Type B pancreatic cell (in vitro differentiated cells): Measurements from ENCODE around the gene PPP1R26. TPM values are rescaled to one million over a fixed set of nuclear protein-coding genes. Genes with fewer than 3 reads are reported as not detected.

Source experiments
- DNase-seq: peaks from one replicate; pipeline ENCODE4 v3.0.0; 2021; ENCODE audit warnings: mixed read lengths; ENCODE audit not compliant: unreplicated experiment; ENCODE audit errors: extremely low spot score
- H3K27ac Mint-ChIP-seq: 2 replicates; pipeline ENCODE4 v1.8.0; 2021; ENCODE audit warnings: mild to moderate bottlenecking, mixed read lengths
- H3K27me3 Mint-ChIP-seq: 2 replicates; pipeline ENCODE4 v1.8.0; 2021; ENCODE audit warnings: mixed read lengths
- H3K36me3 Mint-ChIP-seq: 2 replicates; pipeline ENCODE4 v1.8.0; 2021; ENCODE audit warnings: mixed read lengths
- H3K4me1 Mint-ChIP-seq: one replicate; pipeline ENCODE4 v1.8.0; 2021; ENCODE audit warnings: mixed read lengths; ENCODE audit not compliant: unreplicated experiment
- H3K4me3 Mint-ChIP-seq: 2 replicates; pipeline ENCODE4 v1.8.0; 2021; ENCODE audit warnings: mild to moderate bottlenecking, mixed read lengths
- H3K9me3 Mint-ChIP-seq: 2 replicates; pipeline ENCODE4 v1.8.0; 2021; ENCODE audit warnings: mixed read lengths
- total RNA-seq: library from RNA; stranded (reverse); gene quantifications from 2 replicates; pipeline ENCODE4 v1.2.1, GENCODE V29; 2021; ENCODE audit warnings: low replicate concordance
- TF ChIP-seq, protein P1 (sequence below): fragments of 200-600 bp; sonication (generic); conservative IDR thresholded peaks from 2 replicates; pipeline ENCODE4 v1.5.0; 2021; ENCODE audit warnings: antibody characterized with exemption, mild to moderate bottlenecking

The PPP1R26 gene
- total RNA-seq, 1 donor from 2014 or later = 24.2 TPM

DNA sequence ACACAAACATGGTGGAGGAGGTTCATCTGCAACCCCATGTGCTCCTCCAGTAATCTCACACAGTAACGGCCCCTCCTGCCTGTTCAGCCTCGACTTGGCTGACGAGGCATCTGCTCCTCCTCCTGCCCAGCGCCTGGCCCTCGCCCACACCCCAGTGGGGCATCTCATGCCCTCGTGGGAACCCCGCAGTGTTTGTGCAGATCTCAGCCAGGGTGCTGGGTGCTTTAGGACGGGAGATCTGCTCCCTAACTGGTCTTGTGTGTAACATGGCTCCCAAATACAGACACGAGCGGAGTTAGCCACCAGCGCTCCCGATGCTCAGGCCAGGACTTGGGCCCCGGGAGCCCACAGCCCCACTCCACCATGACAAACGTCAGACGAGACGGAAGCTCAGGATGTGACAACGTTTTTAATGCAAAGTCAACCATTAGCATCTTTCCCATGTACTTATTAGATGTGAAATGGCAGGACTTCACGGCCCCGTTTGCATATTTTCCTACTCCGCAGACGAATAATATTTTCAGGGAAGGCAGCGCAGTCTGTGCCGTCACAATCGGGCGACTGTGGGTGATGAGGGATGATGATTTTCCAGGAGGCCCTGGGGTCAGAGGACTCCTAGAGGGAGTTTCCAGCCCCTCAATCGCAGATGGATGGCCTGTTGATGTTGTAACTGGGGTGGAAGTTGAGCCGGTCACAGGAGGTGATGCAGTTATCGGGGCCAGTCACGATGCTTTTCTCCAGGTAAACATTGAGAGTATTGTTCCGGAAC lies 15.4 kb downstream of the PPP1R26 start:
- TF ChIP-seq, protein P1, sequence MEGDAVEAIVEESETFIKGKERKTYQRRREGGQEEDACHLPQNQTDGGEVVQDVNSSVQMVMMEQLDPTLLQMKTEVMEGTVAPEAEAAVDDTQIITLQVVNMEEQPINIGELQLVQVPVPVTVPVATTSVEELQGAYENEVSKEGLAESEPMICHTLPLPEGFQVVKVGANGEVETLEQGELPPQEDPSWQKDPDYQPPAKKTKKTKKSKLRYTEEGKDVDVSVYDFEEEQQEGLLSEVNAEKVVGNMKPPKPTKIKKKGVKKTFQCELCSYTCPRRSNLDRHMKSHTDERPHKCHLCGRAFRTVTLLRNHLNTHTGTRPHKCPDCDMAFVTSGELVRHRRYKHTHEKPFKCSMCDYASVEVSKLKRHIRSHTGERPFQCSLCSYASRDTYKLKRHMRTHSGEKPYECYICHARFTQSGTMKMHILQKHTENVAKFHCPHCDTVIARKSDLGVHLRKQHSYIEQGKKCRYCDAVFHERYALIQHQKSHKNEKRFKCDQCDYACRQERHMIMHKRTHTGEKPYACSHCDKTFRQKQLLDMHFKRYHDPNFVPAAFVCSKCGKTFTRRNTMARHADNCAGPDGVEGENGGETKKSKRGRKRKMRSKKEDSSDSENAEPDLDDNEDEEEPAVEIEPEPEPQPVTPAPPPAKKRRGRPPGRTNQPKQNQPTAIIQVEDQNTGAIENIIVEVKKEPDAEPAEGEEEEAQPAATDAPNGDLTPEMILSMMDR = no peak
- Mint-ChIP-seq H3K27me3 (no peaks in the 10 kb centered on the region), H3K9me3 (no peaks in the 10 kb centered on the region), H3K27ac (no peak overlapping the region), H3K4me1 (peaks cover 4% of the 10 kb centered on the region), H3K36me3 (no peaks in the 10 kb centered on the region), H3K4me3 (no peak overlapping the region)
- no peak for DNase-seq

GRCh38 chr9:135498381-135499126 lies 19.0 kb downstream of the PPP1R26 start:
- peak overlapping the region; percentile 79 for H3K27ac Mint-ChIP-seq
- TF ChIP-seq, protein P1 = no peak
- H3K9me3 Mint-ChIP-seq = no peaks in the 10 kb centered on the region
- H3K4me3 Mint-ChIP-seq = peak overlapping the region; percentile 89
- no peak for DNase-seq
- no peaks in the 10 kb centered on the region for H3K36me3 Mint-ChIP-seq
- peaks cover 10% of the 10 kb centered on the region for H3K4me1 Mint-ChIP-seq
- H3K27me3 Mint-ChIP-seq = no peaks in the 10 kb centered on the region

DNA sequence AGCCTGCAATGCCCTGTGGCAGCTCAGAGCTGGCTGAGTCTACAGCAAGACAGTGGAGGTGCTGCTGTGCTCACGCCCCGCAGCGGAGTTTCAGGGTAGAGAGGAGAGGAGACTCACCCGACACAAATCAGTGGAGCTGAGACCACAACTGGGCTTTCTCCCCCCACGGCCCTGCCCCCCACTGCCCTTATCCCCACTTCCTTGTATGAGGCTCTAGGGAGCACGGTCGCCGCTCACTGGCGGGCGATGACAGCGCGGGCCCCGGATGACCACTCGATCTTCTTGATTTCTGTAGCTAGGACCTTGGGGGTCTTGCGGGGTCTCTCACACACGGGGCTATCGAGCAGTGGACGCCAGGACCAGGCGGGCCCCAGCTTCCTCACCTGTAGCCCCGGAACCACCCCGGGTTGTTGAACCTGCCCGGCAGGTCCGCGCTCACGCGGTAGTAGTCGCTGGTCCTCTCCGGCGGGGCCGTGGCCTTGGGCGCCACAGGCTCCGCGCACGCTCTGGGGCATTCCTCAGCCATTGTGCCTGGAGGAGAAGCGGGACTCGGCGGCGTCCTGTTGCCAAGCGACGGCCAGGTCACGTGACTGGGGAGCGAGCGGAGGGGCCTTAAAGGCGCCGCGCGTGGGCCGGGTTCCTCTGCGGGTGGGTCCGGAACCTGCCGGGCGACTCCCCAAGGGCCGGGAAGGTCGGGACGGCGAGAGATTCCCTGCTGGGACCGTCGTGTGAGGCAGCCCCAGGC lies 19.9 kb downstream of the PPP1R26 start:
- DNase-seq = peak; percentile 96
- Mint-ChIP-seq H3K9me3 (no peaks in the 10 kb centered on the region), H3K27ac (peak overlapping the region; percentile 79), H3K27me3 (no peaks in the 10 kb centered on the region), H3K36me3 (no peaks in the 10 kb centered on the region), H3K4me1 (peaks cover 10% of the 10 kb centered on the region), H3K4me3 (peak overlapping the region; percentile 89)
- TF ChIP-seq, protein P1 = no peak

- peak overlapping the region; percentile 45 for H3K27ac Mint-ChIP-seq
- no peaks in the 10 kb centered on the region for H3K36me3 Mint-ChIP-seq
- H3K4me3 Mint-ChIP-seq = peak overlapping the region; percentile 89
- H3K27me3 Mint-ChIP-seq = no peaks in the 10 kb centered on the region
- peaks cover 13% of the 10 kb centered on the region for H3K4me1 Mint-ChIP-seq
- no peak for DNase-seq
- H3K9me3 Mint-ChIP-seq = no peaks in the 10 kb centered on the region
- TF ChIP-seq, protein P1 = no peak
These were observed 20.5 kb downstream of the PPP1R26 start for GRCh38 chr9:135500071-135500524.

DNA sequence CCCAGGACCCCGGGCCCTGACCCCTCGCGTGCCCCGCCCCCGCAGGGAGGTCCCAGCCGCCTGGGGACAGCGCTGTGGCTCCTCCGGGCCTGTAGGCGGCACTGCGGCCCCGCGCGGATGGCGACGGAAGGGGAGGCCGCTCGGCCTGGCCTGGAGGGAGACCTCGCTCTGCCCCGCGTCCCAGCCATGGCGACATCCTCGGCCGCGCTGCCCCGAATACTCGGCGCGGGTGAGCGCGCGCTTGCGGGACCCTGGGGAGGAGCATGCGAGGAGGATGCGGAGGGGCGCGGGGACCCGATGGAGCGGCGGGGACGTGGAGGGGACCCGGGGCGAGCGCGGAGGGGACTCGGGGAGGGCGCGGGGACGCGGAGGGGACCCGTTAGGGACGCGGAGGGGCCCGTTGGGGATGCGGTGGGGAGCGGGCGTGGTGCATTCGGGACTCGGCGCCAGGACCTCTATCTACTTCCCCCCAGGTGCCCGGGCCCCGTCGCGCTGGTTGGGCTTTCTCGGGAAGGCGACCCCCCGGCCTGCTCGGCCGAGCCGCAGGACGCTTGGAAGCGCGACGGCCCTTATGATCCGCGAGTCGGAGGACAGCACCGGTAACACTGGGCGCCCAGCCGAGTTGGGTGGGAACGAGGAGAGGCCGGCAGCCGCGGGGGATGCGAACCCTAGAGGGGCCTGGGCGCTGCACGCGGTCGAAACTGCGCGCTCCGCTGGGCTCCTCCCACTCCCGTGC lies 21.1 kb downstream of the PPP1R26 start, which contains the start of gene MRPS2:
MRPS2 (plus strand) TSS at position 158 of the 736 bp plus-strand sequence; CDS start at position 187, 29 bp downstream.
- peak within 1 kb of the TSS; percentile 79 for H3K27ac Mint-ChIP-seq
- H3K27me3 Mint-ChIP-seq = no peaks in the 10 kb centered on the region
- peak; percentile 93 for DNase-seq
- no peaks in the 10 kb centered on the region for H3K36me3 Mint-ChIP-seq
- TF ChIP-seq, protein P1 = peak; percentile 86
- H3K9me3 Mint-ChIP-seq = no peaks in the 10 kb centered on the region
- peak within 1 kb of the TSS; percentile 89 for H3K4me3 Mint-ChIP-seq
- H3K4me1 Mint-ChIP-seq = peaks cover 16% of the 10 kb centered on the region
